ENCODE results near the gene PAX4.

Gene PAX4, protein sequence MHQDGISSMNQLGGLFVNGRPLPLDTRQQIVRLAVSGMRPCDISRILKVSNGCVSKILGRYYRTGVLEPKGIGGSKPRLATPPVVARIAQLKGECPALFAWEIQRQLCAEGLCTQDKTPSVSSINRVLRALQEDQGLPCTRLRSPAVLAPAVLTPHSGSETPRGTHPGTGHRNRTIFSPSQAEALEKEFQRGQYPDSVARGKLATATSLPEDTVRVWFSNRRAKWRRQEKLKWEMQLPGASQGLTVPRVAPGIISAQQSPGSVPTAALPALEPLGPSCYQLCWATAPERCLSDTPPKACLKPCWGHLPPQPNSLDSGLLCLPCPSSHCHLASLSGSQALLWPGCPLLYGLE

DNA sequence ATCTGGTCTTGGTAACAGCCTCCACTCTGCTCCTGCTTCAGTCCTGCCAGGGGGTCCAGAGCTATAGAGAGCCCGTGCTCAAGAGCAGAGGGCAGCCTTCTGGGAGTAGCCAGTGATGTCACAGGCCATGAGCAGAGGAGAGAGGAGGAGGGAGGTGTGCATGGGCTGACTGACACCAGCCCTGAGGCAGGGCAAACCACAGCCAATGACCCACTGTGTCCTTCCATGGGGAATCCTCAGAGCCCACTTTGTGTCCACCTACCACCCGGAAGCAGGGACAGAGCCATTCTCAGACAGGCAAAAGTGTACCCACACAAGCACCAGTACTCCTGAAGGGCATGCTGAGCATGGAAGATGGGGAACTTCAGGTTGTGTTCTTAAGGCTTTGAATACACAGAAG is at the start of gene PAX4:
Gene PAX4, minus strand, starts transcription at position 101 of the 400 bp plus-strand sequence. CDS start 2,214 bp downstream, outside the sequence.
- no peak for DNase-seq (ENCODE audit: low read depth, low spot score)

DNA sequence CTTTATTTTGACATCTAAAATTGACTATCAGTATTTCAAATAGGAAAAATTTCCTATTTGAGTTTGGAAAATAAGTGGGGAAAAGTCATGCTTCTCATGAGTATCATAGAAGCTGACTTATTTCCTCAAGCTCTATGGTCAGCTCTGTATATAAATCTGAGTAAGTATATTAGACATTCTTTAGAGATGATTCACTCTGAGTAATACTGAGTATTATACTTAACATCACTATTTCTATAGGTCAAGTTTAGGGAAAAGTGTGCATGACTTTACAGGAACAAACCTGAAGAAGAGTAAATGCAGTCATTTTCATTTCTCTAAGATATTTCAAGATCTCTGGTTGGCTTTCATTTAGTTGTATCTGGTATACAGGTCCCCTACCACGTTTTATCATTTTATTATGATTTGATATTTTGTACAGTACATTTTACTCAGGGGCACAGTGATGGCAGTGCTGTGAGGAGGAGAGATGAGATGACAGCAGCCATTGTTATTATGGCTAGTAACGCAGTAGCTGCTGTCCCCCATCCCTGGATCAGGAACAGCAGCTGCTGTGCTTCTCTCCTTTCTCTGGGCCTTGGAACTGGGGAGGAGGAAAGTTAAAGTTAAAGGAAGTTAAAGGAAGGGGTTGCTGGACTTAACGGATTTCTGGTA is 49.2 kb upstream of the PAX4 start:
- no peak for DNase-seq (ENCODE audit: low read depth, low spot score)

DNA sequence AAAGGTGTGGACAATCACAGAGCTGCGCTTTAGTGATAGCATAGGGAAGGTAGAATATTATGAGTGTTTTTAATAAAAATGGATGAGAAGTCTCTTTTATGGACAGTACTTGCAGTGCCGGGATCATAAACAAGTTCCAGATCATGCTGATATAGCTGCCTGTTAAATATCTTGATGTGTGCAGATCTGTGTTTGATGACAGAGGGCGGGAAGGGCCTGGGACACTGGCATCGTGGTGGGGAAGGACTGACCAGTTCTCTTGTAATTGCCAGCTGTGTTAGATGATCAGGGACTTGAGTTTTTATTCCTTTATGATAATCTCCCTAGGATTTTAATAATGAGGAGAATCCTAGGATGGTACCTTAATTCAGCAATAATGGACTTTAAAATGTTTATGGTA is 48.7 kb upstream of the PAX4 start:
- no peak for DNase-seq (ENCODE audit: low read depth, low spot score)

GRCh38 chr7:127665922-127666321 is 48.0 kb upstream of the PAX4 start:
- no peak for DNase-seq (ENCODE audit: low read depth, low spot score)

DNA sequence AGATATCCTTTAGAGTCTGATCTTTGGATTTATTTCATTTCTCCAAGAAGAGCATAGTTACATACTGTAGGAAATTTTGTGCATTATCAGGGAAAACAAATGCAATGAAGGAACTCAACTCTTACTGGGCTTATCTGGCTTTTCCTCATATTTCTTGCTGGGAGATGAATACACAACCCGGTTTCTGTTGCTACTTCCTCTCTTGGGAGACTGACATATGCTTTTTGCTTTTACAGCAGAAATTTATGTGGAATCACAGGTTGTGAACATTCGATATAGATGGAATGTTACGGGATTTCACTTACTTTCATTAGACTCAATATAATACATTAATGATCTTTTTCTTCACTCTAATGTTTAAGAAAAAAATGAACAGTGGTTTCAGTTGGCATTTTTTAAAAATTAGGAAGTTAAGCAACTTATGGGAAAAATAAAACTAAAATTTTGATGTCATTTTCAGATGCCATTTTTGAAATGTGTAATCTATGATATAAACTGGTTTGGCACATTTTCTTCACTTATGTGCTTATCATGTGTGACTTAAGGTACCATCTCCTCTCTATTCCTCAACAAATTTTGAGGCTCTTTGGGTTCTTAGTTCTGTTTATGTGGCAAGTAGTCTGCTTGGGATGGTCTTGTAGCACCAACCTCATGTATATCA is 41.2 kb upstream of the PAX4 start:
- no peak for DNase-seq (ENCODE audit: low read depth, low spot score)

DNA sequence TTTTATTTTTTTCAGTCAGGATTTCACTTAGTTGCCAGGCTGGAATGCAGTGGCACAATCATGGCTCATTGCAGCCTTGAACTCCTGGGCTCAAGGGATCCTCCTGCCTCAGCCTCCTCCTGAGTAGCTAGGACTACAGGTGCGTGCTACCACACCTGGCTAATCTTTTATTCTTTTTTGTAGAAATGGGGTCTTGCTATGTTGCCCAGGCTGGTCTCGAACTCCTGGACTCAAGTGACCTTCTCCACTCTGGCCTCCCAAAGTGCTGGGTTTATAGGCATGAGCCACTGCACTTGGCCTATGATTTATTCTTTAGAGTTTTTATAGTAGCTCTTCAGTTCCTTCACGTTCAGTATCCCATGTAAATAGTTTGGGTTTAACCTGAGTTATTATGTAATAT is 39.6 kb upstream of the PAX4 start:
- no peak for DNase-seq (ENCODE audit: low read depth, low spot score)

- DNase-seq (ENCODE audit: low read depth, low spot score) = no peak
These were observed 37.8 kb upstream of the PAX4 start for GRCh38 chr7:127655720-127656119.

- DNase-seq (ENCODE audit: low read depth, low spot score) = no peak
These were observed 36.8 kb upstream of the PAX4 start for GRCh38 chr7:127654404-127655394.

DNA sequence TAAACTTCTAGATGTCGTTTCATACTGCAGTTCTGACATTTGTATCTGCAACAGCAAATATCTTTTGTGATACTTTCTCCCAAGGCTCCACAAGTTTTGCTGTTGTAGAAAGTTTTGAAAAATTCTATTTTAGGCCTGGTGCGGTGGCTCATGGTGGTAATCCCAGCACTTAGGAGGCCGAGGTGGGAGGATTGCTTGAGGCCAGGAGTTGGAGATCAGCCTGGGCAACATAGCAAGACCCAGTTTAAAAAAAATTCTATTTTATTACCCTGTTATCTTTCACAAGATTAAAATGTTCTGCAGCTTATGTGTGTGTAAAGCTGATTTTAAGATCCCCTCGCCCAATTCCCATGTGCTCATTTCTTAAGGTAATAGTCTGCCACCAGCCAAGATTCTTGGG is 35.5 kb upstream of the PAX4 start:
- no peak for DNase-seq (ENCODE audit: low read depth, low spot score)

DNA sequence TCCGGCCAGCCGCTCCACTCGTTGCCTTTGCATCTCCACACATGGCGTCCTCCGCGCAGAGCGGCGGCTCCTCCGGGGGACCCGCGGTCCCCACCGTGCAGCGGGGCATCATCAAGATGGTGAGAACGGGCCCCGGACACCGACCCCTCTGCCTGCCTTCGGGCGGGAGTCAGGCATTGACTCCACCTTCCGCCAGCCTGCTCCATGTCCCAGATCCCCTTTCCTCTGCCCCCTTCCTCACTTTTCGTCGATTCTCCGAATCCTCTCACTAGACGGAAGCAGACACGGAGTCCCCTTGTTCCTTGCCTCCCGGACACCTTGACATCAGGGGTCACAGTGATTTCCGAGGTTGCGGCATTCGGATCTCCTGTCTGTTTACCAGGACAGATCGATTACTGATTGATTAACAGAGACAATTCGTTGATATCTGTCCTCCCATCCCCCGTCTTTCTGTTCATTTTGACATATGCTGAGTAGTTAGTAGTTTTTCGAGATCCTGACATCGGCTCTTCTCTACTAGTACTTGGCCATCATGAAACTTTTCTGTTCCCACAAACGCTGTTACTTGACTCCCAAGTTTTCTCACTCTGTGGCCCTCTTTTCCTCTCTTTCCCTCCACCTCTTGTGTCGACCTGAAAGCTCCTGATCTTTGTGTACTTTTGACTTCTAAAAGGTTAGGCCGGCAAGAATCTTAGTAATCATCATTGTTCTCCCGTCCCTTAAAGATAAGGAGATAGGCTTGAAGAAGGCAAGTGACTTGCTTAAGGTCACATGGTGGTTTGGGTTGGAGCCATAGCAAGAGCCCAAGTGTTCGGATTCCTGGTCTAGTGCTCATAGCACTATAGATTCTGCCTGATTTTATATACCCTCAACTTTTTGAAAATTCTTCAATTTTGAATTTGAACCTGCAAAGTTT is 34.6 kb upstream of the PAX4 start:
- no peak for DNase-seq (ENCODE audit: low read depth, low spot score)

GRCh38 chr7:127651556-127652332 is 33.8 kb upstream of the PAX4 start, which contains the start of gene SND1:
Gene SND1 (plus strand): TSS chr7:127652194. CDS start chr7:127652374, 180 bp downstream.
- peak; percentile 98 for DNase-seq (ENCODE audit: low read depth, low spot score)

DNA sequence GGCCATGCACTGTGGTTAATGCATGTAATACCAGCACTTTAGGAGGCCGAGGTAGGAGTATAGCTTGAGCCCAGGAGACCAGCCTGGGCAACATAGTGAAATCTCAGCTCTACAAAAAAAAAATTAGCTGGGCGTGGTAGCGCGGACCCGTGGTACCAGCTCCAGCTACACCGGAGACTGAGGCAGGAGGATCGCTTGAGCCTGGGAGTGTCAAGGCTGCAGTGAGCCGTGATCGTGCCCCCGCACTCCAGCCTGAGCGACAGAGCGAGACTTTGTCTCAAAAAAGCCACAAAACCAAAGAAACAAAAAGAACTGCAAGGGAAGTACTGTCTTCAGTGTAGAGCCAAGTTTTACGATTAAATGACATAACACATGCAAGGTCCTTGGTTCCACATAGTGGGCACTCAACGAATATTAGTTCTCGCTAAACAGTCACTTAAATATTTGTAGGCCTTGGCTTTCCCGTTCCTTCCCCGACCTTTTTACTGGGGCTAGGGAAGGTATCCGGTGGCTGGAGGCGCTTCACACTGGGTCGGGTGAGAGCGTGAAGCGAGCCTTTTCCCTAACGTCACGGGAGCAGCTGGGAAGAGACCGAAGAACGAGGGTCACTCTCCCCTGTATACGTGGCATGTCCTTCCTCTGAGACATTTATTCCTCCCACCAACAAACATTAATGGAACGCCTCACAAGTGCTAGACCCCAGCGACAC is 33.1 kb upstream of the PAX4 start:
- DNase-seq (ENCODE audit: low read depth, low spot score) = peak; percentile 21

DNA sequence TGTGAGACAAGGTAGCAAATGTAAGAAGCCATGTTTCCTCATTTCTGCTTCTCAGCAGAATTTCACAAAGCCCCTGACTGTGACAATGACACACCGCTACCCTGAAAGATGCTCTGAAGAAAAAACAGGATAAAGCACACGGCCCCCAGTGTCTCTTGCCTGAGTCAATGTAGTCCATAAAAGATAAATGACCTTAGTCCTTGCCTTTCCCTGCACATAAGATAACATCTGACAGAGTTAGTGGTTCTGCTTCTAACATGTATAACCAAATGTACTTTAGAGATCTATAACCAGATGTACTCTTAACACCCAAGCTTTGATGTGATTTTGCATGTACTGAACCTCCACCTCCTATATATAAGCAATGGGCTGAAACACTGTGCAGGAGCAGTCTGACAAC is 31.0 kb upstream of the PAX4 start:
- no peak for DNase-seq (ENCODE audit: low read depth, low spot score)

DNA sequence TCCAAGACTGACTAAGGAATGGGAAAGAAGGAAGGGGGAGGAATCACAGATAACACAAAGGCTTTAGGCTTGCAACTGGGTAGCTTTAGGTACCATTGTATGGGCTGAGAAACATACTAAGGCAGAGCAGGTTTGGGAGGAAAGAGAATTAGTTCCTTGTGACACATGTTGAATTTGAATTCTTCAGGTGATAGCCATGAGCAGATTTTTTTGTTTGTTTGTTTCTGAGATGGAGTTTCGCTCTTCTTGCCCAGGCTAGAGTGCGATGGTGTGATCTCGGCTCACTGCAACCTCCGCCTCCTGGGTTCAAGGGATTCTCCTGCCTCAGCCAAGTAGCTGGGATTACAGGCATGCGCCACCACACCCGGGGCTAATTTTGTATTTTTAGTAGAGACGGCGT is 29.7 kb upstream of the PAX4 start:
- DNase-seq (ENCODE audit: low read depth, low spot score) = no peak

DNA sequence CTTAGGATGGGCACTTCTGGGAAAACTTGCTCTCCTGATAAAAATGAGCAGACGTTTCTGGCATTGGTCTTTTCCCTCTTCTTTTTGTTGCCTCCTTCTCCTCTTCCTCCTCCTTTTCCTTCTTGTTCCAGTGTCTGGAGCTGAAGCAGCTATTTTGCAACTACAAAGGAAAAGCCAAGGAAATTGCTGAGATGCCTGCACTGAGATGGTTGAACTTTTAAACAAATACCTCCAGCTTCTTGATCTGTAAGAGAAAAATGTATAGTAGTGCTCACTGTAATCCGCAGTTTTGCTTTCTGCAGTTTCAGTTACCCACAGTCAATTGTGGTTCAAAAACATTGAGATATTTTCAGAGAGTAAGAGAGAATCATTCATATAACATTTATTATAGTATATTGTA is 26.5 kb upstream of the PAX4 start:
- no peak for DNase-seq (ENCODE audit: low read depth, low spot score)

DNA sequence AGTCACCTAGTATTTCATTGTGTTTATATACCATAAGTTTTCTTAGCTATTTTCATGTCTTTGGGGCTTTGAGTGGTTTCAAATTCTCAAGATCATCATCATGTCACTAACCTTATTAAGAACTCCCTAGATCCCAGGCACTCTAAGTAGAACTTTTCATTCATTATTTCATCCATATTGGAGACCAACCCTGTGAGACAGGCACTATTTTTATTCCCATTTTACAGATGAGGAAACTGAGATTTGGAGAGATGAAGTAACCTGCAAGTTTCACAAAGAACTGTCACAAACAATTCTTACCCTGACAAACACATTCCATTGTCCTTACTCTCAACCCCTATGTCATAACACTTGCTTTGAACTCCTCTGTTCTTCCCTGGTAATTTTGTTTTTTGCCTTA is 20.3 kb upstream of the PAX4 start:
- DNase-seq (ENCODE audit: low read depth, low spot score) = no peak

DNA sequence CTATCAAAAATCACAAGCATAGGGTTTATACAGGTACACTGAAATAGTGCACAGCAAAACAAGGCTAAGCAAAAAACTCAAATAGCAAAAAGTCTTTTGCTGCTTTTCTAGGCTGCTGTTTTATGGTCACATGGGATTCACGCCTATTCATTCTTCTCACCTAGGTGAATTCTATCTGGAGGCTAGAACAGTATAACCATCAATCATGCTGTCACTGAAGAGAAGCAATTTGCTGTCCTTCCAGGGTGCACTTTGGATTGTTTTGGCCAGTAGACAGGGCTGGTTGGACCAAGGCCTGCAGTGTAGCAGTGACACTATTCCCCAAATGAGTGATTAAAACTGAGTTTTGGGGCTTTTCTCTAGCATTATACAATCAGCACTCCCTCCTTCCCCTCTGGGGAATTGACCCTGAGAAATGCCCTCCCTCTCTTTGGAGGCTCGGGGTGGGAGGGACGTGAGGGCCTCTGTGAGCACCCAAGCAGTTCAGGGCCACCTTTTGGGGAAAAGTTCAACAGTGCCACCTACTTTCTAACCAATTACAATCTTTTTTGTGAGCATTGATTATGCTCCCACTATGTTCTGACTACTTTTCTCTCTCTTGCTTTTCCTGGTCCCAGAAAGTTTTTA is 17.8 kb upstream of the PAX4 start:
- DNase-seq (ENCODE audit: low read depth, low spot score) = no peak

- no peak for DNase-seq (ENCODE audit: low read depth, low spot score)
These were observed 14.5 kb upstream of the PAX4 start for GRCh38 chr7:127632276-127632910.

All from smooth muscle cell of the brain vasculature (primary cell).